Measurements from ENCODE around the gene ZNF692.

DNA sequence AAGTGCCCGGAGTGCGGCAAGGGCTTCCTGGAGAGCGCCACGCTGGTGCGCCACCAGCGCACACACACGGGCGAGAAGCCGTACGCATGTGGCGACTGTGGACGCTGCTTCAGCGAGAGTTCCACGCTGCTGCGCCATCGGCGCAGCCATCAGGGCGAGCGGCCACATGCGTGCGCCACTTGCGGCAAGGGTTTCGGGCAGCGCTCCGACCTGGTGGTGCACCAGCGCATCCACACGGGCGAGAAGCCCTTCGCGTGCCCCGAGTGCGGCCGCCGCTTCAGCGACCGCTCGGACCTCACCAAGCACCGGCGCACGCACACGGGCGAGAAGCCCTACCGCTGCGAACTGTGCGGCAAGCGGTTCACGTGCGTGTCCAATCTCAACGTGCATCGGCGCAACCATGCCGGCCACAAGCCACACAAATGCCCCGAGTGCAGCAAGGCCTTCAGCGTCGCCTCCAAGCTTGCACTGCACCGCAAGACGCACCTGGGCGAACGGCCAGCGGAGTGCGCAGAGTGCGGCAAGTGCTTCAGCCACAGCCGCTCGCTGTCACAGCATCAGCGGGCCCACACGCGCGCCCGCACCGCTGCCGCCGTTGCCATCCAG lies 10.8 kb downstream of the ZNF692 start:
- no peak for TF ChIP-seq POLR2AphosphoS5 (IDR thresholded peaks at IDR 0.05; ENCODE audit: low read depth, low read length)
- TF ChIP-seq TAF1 (IDR thresholded peaks at IDR 0.05; ENCODE audit: borderline replicate concordance, insufficient read depth, low read length) = no peak
- TF ChIP-seq, protein P1, sequence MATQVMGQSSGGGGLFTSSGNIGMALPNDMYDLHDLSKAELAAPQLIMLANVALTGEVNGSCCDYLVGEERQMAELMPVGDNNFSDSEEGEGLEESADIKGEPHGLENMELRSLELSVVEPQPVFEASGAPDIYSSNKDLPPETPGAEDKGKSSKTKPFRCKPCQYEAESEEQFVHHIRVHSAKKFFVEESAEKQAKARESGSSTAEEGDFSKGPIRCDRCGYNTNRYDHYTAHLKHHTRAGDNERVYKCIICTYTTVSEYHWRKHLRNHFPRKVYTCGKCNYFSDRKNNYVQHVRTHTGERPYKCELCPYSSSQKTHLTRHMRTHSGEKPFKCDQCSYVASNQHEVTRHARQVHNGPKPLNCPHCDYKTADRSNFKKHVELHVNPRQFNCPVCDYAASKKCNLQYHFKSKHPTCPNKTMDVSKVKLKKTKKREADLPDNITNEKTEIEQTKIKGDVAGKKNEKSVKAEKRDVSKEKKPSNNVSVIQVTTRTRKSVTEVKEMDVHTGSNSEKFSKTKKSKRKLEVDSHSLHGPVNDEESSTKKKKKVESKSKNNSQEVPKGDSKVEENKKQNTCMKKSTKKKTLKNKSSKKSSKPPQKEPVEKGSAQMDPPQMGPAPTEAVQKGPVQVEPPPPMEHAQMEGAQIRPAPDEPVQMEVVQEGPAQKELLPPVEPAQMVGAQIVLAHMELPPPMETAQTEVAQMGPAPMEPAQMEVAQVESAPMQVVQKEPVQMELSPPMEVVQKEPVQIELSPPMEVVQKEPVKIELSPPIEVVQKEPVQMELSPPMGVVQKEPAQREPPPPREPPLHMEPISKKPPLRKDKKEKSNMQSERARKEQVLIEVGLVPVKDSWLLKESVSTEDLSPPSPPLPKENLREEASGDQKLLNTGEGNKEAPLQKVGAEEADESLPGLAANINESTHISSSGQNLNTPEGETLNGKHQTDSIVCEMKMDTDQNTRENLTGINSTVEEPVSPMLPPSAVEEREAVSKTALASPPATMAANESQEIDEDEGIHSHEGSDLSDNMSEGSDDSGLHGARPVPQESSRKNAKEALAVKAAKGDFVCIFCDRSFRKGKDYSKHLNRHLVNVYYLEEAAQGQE (IDR thresholded peaks at IDR 0.05; ENCODE audit: insufficient read depth in 1 of 2, low read depth in 2 of 2, low read length in 2 of 2) = no peak
- TF ChIP-seq SIN3A (IDR thresholded peaks at IDR 0.05; ENCODE audit: borderline replicate concordance, insufficient read depth, low read length) = no peak
